GM18520 (cell line): ENCODE results near the gene IQSEC3.
"Not testable (repeated sequence)": the region's sequence is repeated elsewhere in the genome, so short reads cannot be mapped to it uniquely, and the experiment has no call there.

Experiments
- ATAC-seq: cut with Tn5 transposase; IDR thresholded peaks from one replicate; pipeline ENCODE4 v1.9.1; 2021; ENCODE audit not compliant: unreplicated experiment

IQSEC3 gene

GRCh38 chr12:177336-177979, 110.9 kb downstream of the IQSEC3 start:
- no peak for ATAC-seq

DNA sequence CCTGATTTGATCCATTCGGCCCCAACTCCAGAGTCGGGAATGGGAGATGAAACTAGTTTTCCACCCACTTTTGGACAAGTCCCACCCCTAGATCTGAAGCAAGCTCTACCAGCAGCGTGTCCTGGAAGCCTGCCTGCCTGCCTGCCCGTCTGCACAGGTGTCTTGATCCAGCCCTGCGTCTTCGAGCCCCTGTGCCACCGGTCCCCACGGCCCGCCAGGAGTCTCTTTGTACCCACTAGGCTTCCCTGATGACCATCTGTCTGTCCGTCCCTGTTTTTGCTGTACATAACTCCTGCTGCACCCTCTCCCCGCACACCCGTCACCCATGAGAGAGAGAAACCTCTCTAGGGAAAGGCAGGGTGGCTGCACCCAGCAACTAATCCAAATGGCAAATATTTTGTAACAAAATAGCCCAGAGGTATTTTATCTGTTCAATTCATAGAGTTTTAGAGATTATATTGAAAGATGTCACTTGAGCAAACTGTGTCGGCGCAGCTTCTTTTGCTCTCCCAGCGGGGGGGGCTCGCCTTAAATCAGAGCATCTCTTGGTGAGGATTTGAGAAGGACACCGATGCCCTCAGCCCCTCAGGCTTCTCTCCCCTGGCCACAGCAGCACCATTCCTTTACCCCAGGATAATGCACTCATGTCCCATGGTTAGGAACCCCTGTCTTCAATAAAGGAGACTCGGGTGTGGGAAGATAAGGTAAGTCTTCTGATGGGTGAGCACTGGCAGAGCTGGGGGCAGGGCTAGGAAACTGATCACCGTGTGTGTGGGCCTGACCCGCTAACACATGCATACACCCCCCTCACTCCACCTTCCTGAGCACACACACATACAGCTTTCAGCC, 111.6 kb downstream of the IQSEC3 start:
- no peak for ATAC-seq

GRCh38 chr12:178829-179109, 112.2 kb downstream of the IQSEC3 start:
- ATAC-seq: no peak

- ATAC-seq: no peak
These were observed 112.7 kb downstream of the IQSEC3 start for GRCh38 chr12:179131-179884.

DNA sequence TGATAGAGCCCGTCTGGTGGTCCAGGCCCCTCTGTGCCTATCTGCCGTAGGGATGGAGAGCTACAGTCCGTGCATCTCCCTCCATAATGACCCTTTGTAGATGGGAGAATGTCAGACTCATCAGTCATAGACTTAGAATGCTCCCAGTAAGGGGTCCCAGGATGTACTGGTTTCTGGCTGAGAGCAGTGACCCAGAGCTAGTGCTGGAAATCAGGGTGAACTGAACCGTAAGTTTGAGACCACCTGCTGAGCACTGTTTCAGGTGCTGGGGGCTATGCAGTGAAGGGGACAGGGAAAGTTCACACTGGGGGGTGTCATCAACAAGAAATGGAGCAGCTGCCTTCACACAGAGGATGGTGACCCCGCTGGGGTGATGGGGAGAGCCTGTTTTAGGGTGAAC, 113.3 kb downstream of the IQSEC3 start:
- ATAC-seq: no peak

DNA sequence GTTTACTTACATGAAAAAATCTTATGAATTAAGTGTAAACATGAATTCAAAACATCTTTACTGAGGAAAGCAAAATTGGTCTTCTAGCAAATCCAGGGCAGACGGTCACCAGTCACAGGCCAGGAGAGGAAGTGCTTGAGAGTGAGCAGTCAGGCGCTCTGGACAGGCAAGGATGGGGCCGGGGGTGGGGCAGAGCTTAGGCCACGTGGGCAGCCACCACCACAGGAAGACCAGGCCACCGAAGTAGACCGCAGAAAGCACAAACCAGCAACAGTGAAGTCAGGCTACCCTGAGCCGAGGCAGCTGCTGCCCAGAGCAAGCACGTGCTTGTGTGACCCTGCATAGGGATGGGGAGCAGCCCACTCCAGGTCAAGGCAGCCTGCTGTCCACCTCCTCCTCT, 113.9 kb downstream of the IQSEC3 start:
- ATAC-seq: no peak

DNA sequence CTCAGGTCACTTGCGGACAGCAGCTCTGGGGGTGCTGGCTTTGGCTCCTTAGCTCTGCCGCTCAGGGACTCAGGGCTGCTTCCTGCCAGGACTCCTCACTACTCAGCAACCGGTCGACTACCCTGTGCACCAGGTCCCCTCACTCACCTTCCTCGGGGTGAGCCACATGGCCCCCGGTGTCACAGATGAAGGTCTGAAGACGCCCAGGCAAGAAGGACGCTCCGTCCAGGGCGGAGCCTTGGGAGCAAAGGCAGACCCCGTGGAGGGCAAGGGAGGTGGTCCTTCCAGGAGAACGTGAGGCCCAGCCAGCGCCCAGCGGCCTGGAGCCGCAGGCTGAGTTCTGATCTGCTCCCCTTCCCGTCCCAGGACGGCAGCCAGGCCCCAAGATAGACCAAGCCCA, 115.4 kb downstream of the IQSEC3 start:
- ATAC-seq: no peak

- ATAC-seq: no peak
These were observed 115.9 kb downstream of the IQSEC3 start for GRCh38 chr12:182381-182892.

GRCh38 chr12:184811-185575, 118.4 kb downstream of the IQSEC3 start:
- no peak for ATAC-seq

DNA sequence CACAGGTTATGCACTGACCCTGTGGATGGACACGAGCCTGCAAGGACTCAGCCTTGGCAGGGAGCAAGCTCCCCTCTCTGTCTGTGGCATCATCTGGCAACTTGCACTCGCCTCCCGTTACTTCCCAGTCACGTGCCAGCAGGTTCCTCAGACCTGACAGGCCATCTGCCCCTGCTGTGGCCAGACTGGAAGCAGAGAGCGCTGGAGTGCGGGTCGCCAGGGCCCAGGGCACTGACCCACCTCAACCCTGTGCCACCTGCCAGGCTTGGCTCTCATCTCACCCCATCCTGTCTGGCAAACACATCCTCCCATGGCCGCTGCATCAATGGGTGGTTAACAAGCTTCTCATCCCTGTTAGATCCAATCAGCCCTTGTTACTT, 119.0 kb downstream of the IQSEC3 start:
- ATAC-seq: no peak

DNA sequence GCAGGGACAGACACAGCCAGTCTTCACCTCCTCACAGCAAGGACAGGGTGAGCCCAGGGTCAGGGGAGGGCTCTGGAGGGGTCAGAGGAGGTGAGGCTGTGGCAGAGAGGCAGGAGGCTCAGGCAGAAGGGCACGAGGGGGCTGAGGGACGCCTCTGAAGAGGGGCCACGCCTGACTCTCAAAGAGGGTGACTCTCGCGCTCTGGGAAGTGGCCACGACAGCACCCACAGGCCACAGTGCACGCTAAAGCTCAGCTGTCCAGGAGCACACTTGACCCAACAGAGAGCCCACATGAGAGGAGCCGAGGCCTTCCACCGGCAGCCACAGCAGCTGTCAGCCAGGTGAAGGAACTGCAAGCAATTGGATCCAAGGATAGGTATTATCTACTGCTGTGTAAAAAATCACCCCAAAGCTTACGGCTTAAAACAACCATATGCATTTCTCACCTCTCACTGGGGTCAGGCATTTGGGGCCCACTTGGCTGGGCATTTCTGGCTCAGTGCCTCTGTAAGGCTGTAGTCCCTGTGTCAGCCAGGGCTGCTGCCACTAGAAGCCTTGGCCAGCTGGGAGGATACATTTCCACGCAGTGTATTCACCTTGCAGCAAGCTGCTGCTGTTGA, 119.5 kb downstream of the IQSEC3 start:
- no peak for ATAC-seq

GRCh38 chr12:187986-188909, 121.7 kb downstream of the IQSEC3 start:
- ATAC-seq: not testable (repeated sequence)

- no peak for ATAC-seq
These were observed 122.5 kb downstream of the IQSEC3 start for GRCh38 chr12:188910-189621.

GRCh38 chr12:189622-189962, 123.0 kb downstream of the IQSEC3 start:
- ATAC-seq: no peak

DNA sequence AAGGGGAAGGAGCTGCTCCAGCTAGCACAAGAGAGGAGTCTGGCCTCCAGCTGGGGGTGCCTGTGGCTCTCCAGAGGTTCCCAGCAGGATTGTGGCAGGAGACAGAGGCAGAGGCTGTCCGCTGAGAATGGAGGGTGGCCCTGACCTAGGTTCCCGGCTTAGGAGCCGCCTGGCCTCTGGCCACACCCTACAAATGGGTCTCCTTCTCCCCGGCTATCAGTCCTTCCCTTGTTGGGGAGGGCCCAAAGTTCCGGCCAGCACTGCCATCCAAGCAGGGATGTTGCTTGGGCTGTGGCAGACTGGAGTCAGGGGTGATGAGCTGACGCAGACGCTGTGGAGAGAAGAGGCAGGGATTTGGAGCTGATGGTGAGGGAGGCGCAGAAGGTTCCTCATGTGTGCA, 124.3 kb downstream of the IQSEC3 start:
- no peak for ATAC-seq

GRCh38 chr12:191541-191940, 125.0 kb downstream of the IQSEC3 start:
- no peak for ATAC-seq

GRCh38 chr12:193261-193660, 126.7 kb downstream of the IQSEC3 start:
- ATAC-seq: no peak

GRCh38 chr12:194276-194675, 127.7 kb downstream of the IQSEC3 start:
- ATAC-seq: no peak

- no peak for ATAC-seq
These were observed 128.6 kb downstream of the IQSEC3 start for GRCh38 chr12:195156-195555.
